Stimulated activated CD4-positive, alpha-beta T cell treated with anti-CD3 and anti-CD28 coated beads, Interleukin-4, amount 100 ng/mL, for 1 hour (primary cell): ENCODE measurements around the gene ZNF568.

ENCODE experiments used
- DNase-seq: peaks from one replicate; pipeline ENCODE4 v3.0.0-alpha.2; 2020

ZNF568 gene

DNA sequence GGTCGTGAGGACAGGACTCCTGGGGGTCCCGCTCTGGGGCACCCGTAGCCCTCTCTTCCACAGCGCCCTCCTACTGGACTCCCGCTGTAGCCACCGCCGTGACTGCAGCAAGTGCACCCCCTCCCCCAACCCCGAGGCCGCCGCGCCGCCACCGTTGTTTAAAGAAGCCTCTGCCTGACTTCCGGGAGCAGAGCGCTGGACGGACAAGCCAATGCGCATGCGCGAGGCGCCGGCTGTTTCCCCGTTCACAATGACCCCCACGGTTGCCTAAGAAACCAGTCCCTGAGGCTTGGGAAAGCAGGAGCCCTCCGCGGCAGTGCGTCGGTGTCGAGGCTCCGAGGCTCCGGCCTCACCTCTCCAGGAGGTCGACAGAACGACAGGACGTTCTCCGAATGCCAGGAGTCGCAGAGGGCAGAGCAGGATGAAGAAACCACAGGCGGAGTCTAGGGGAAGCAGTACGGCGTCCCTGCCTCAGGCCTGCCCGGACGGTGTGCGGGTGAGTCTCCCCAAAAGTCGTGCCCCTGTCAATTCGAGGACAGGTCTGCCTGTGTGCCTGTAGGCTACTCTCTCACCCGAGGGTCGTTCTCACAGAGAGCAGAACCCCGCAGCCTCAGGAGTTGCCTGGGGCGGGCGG is 91.6 kb downstream of the ZNF568 start:
- peak; percentile 46 for DNase-seq

- no peak for DNase-seq
Measured at GRCh38 chr19:37009871-37010270, 93.7 kb downstream of the ZNF568 start.

DNA sequence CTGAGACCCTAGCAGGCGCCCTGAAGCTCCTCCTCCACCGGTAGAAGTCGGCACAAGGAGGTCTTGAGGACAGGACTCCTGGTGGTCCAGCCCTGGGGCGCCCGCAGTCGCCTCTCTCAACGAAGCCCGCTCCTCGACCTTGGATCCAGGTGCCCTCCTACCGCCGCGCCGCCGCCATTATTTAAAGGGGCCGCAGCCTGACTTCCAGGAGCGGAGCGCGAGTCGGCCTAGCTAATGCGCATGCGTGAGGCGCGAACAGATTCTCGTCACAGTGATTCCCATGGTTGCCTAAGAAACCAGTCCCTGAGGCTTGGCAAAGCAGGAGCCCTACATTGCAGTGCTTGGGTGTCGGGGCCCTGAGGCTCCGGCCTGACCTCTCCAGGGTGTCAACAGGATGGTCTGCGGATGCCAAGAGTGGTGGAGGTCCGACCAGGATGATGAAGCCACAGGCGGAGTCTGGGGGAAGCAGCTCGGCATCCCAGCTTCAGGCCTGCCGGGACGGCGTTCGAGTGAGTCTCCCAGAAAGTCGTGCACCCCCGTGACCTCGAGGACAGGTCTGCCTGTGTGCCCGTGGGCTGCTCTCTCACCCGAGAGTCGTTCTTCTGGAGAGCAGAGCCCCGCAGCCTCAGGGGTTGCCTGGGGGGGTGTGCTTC is 96.1 kb downstream of the ZNF568 start:
- no peak for DNase-seq

DNA sequence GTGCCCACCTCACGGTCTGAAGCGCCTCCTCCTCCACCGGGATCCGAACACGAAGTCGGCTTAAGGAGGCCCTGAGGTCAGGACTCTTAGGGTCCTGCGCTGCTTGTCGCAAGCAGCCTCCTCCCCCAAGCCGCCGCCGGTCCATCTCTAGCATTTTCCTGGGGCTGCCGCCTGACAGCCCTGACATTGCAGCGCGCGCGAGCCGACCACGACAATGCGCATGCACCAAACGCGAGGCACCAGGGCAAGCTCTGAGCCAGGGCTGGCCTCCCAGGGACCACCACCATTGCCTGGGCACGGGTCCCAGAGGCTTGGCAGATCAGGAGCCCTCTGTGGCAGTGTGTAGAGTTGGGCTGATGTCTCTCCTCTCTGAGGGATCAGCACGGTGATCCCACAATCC is 98.3 kb downstream of the ZNF568 start:
- no peak for DNase-seq

DNA sequence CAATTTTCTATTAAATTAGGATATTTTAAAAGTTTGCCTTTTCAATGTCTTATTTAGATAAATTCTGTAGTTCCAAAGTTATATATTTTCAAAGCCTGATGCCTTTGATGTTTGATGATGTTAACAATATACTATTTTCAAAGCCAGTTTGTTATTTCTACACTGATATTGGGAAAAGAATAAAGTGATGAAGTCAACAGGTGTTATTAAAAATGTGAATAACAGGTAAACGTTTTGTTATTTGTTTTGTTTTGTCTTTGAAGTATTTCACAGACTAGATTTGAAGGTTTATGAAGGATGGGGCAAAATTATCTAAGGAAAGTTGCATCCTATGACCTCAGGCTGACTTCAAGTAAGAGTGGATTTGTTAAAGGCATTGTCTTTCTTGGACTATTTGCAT is 129.0 kb downstream of the ZNF568 start:
- DNase-seq, result no peak
